Measurements from ENCODE around the gene DCXR.

Gene DCXR

GRCh38 chr17:82073446-82073845, 35.9 kb upstream of the DCXR start:
- in situ Hi-C loops (cut with MboI; ENCODE audit: low sequenced_read_pairs): no loop called here

DNA sequence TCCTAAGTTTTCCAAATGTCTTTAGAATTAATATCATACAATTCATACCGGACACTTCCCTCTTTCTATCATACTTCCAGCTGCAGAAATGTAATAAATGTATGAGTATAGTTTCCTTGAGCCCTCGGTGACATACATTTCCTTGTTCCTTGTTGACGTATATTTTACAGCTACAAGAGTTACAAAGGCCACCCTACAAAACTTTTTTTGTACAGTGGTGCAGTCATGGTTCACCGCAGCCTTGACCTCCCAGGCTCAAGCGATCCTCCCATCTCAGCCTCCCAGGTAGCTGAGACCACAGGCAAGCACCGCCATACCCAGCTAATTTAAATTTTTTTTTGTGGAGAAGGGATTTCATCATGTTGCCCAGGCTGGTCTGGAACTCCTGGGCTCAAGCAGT, 35.3 kb upstream of the DCXR start:
- in situ Hi-C loops (cut with MboI; ENCODE audit: low sequenced_read_pairs): no loop called here

DNA sequence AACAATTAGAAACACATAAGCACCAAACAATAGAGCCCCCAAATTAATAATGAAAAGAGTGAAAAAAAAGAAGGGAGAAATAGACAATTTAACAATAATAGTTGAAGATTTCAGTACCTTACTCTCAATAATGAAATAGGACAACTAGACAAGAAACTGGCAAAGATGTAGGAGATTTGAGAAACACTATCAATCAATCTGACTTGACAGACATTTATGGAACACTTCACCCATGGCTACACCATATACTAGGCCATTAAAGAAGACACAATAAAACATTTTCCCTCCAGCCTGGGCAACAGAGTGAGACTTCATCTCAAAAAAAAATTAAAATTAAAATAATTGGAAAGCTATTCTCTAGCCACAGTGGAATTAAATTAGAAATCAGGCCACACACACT, 33.1 kb upstream of the DCXR start:
- in situ Hi-C loops (cut with MboI; ENCODE audit: low sequenced_read_pairs): no loop called here

GRCh38 chr17:82065638-82066303, 28.3 kb upstream of the DCXR start, which contains the start of gene DUS1L:
Gene DUS1L (minus strand): TSS chr17:82065804. CDS start chr17:82065059, 745 bp downstream.
- in situ Hi-C loops (cut with MboI; ENCODE audit: low sequenced_read_pairs): no loop called here

DNA sequence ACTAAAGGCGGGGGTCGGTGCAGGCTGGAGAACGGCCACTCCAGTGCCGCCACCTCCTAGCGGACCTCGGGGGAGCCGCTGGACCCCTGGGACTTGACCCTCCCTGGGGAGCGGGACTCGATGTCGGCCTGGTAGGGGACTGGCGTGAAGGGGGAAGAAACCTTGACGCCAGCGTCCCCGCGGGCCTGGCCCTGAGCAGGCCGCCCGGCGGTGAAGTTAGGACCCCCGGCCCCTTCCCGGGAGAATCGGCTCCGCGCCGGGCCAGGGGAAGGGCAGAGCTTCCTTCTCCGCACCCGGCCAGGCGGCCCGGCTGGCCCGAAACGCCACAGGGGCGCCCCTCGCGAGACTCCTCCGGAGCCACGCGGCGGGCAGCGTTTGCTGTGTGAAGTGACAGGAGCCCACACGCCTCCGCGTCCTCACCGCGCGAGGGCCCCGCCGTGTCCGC, 27.7 kb upstream of the DCXR start:
- in situ Hi-C loops (cut with MboI; ENCODE audit: low sequenced_read_pairs): no loop called here

GRCh38 chr17:82064433-82065192, 27.1 kb upstream of the DCXR start:
- in situ Hi-C loops (cut with MboI; ENCODE audit: low sequenced_read_pairs): no loop called here

DNA sequence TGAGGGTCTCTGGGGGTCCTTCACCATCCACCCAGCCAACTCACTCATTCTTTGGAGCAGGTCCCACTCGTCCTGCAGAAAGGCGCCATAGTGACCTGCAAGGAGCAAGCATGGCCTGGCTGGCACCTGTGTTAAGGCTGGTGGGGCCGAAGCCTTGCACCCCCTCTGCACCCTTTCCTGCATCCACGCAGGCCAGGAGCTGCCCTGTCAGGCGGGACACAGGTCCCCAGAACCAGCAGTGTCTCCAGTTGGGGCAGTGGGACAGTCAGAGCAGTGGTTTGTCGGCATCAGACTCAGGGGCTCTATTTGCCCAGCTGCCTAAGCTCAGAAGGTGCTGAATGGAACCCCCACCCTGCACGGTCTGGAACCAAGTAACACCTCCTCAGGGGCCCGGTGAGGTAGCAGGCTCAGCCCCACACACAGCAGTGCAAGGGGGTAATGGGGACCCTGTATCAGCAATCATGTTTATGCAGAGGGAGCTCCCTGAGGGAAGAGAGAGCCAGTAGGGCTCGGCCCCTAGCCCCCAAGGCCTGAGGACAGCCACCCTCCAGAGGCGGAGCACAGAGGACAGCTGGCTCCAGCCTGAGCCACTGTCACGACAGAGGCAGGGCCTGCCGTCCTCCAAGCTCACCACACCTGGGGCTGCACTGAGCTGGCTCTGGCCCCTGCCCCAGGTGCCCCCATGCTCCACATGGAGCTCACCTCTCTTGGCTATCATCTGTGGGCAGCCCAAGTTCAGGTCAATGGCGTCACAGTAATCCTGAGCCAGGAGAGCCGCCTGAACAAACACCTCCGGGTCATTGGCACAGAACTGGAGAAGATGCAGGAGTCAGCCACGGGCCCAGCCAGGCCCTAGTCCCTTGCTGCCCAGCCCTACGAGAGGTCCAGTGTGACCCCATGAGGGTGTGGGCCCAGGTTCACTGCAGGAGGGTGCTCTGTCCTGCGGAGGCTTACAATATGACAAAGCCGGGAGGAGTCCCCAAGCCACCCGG, 26.2 kb upstream of the DCXR start:
- in situ Hi-C loops (cut with MboI; ENCODE audit: low sequenced_read_pairs): no loop called here

DNA sequence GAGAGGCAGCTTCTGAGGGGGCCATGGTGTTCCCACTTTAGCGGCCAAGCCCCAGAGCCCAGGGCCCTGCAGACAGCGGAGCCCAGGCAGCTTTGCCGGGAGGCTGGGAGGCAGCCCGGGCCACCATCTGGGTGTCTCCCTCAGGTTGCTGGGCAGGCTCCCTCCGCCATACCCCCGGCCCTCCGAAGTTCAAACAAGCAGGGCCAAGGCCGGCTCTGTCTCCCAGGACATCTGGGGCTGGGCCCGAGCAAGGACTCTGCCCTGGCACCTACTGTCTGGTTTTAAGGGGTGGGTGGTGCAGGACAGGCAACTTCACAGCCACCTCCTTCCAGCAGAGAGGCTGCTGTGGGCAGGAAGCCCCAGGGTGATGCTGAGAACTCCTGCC, 25.5 kb upstream of the DCXR start:
- in situ Hi-C loops (cut with MboI; ENCODE audit: low sequenced_read_pairs): no loop called here

GRCh38 chr17:82062076-82062983, 24.8 kb upstream of the DCXR start:
- in situ Hi-C loops (cut with MboI; ENCODE audit: low sequenced_read_pairs): no loop called here

DNA sequence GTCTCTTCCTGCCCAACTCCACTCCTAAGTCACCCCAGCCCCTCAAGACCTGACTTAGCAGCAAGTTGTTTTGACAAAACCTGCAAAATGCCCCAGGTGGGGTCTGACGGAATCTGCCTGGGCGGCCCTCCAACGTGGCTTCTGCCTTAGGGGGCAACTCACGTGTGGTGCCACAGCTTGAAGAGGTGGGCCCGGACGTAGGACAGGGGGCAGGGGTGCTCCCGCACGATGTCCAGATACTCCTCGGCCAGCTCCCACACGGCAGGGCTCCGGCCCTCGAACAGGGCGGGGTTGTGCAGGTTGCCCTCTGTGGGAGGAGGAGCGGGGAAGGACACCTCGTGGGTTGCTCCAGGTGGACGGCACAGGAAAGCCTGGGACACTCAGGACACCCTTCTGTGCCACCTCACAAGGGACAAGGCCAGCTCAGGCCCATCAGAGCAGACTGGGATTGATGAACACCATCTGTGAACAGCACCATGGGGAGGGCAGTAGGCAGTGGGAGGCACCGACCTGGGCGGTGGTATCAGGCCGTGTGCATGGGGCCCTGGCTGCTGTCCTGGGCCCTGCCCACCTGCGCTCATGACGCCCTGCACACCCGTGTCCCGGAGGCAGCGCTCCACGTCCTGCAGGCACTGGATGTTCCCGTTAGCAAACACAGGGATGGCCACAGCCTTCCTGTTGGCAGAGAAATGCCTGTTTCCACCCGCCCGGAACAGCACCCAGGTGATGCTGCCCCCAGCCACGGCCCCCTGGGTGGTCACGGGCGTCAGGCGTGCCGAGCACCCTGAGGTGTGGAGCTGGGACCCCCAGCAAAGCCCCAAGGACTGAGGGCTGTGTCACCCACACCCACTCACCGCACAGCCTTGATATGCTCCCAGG, 23.8 kb upstream of the DCXR start:
- in situ Hi-C loops (cut with MboI; ENCODE audit: low sequenced_read_pairs): no loop called here

GRCh38 chr17:82060614-82061013, 23.1 kb upstream of the DCXR start:
- in situ Hi-C loops (cut with MboI; ENCODE audit: low sequenced_read_pairs): no loop called here

GRCh38 chr17:82060001-82060380, 22.5 kb upstream of the DCXR start:
- in situ Hi-C loops (cut with MboI; ENCODE audit: low sequenced_read_pairs): no loop called here

- in situ Hi-C loops (cut with MboI; ENCODE audit: low sequenced_read_pairs): no loop called here
Measured at GRCh38 chr17:82059272-82060000, 21.9 kb upstream of the DCXR start.

DNA sequence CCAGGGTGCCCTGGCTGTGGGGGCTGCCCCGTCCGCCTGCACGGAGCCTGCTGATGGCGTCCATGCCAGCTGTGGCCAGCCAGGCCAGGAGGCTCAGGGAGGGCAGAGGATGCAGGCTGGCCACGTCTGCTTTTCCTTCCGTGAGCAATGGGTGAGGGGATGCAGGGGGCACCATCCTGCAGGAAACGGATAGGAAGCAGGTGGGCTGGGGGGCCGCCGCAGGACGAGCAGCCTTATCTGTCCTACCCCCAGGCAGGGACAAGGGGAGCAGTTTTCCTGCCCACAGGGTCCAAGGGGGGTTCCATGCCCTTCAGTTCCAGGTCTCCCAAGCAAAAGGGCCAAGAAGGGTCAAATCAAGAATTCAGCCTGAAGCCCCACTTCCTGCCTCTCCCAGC, 21.4 kb upstream of the DCXR start:
- in situ Hi-C loops (cut with MboI; ENCODE audit: low sequenced_read_pairs): no loop called here

- in situ Hi-C loops (cut with MboI; ENCODE audit: low sequenced_read_pairs): no loop called here
Measured at GRCh38 chr17:82058230-82058854, 20.8 kb upstream of the DCXR start.

DNA sequence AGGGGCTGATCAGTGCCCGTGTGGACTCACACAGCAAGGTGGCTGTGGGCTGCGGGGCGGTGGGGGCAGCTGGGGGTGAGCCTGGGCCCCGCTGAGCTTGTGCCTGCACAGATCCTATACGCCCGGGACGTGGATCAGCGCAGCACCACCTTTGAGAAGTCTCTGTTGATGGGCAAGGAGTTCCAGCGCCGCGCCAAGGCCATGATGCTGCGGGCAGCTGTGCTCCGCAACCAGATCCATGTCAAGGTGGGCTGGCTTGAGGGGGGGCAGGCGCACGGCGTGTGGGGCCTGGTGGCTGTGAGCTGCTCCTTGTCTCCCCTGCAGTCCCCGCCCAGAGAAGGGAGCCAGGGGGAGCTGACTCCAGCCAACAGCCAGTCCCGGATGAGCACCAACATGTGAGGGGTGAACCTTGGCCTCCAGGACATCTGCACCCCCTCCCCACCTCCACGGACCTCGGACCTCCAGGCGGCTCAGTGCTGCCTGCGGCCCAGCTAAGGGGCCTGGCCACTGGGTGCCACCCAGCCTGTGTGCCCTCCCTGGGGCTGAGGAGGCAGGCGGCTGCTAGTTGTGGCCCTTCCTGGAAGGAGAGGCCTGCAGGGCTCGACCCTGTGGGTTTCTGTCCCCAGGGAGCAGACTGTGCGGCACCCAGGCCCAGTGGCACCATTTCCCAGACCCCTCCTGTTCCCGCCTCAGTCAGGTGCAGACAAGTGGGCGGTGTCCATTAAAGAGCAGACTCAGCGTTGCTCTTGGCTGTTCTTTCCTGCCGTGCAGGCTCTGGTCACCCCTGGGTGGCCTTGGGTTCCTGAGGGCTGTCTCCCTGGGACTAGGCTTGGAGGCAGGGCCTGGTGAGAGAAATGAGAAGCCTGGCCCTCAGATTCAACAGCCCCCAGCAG, 19.5 kb upstream of the DCXR start:
- in situ Hi-C loops (cut with MboI; ENCODE audit: low sequenced_read_pairs): no loop called here
